Loucy (cell line): Measurements from ENCODE around the gene PTPRN2.

ENCODE experiments used
- H2AFZ ChIP-seq: fragments of 200-600 bp; sonication (generic); 2 replicates; pipeline ENCODE4 v1.6.0; 2016; ENCODE audit warnings: antibody characterized with exemption, mild to moderate bottlenecking, low read length, moderate library complexity
- H3F3A ChIP-seq: fragments of 200-600 bp; 2 replicates; pipeline ENCODE4 v1.6.0; 2016; ENCODE audit warnings: antibody characterized with exemption, low read depth, mild to moderate bottlenecking
- H3K27me3 ChIP-seq: fragments of 200-600 bp; sonication (generic); 2 replicates; pipeline ENCODE4 v1.6.1; 2014; ENCODE audit warnings: low read length, mild to moderate bottlenecking; ENCODE audit not compliant: insufficient read depth, poor library complexity, severe bottlenecking
- H3K36me3 ChIP-seq: fragments of 200-600 bp; sonication (generic); 2 replicates; pipeline ENCODE4 v1.6.1; 2016; ENCODE audit warnings: low read length; ENCODE audit not compliant: insufficient read depth
- H3K4me1 ChIP-seq: fragments of 200-600 bp; sonication (generic); 2 replicates; pipeline ENCODE4 v1.5.1; 2014; ENCODE audit warnings: low read length, mild to moderate bottlenecking; ENCODE audit not compliant: insufficient read depth, poor library complexity, severe bottlenecking
- H3K4me2 ChIP-seq: fragments of 200-600 bp; sonication (generic); 2 replicates; pipeline ENCODE4 v1.6.0; 2014; ENCODE audit warnings: antibody characterized with exemption, low read length, low read depth, mild to moderate bottlenecking; ENCODE audit not compliant: poor library complexity, severe bottlenecking
- H3K4me3 ChIP-seq: fragments of 200-600 bp; sonication (generic); 2 replicates; pipeline ENCODE4 v1.5.1; 2014; ENCODE audit warnings: low read length, mild to moderate bottlenecking, mixed read lengths; ENCODE audit not compliant: poor library complexity, severe bottlenecking
- H3K79me2 ChIP-seq: fragments of 200-600 bp; sonication (generic); 2 replicates; pipeline ENCODE4 v1.6.1; 2014; ENCODE audit warnings: low read length; ENCODE audit not compliant: insufficient read depth
- H3K9ac ChIP-seq: fragments of 200-600 bp; sonication (generic); 2 replicates; pipeline ENCODE4 v1.6.0; 2014; ENCODE audit warnings: mild to moderate bottlenecking, low read depth, low read length, moderate library complexity; ENCODE audit not compliant: poor library complexity, severe bottlenecking
- H3K9me2 ChIP-seq: fragments of 200-600 bp; sonication (generic); replicated peaks from 2 replicates; pipeline ENCODE4 v1.6.1; 2016; ENCODE audit warnings: low read depth, low read length, mixed read lengths
- H3K9me3 ChIP-seq: fragments of 200-600 bp; sonication (generic); 2 replicates; pipeline ENCODE4 v1.6.1; 2014; ENCODE audit warnings: mild to moderate bottlenecking, antibody characterized with exemption, low read length, low read depth; ENCODE audit not compliant: insufficient read depth
- H4K20me1 ChIP-seq: fragments of 200-600 bp; sonication (generic); 2 replicates; pipeline ENCODE4 v1.6.0; 2014; ENCODE audit warnings: antibody characterized with exemption, low read length, mild to moderate bottlenecking; ENCODE audit not compliant: insufficient read depth, poor library complexity, severe bottlenecking
- CTCF ChIP-seq: fragments of 200-600 bp; sonication (generic); conservative IDR thresholded peaks from 2 replicates; pipeline ENCODE4 v1.5.1; 2014; ENCODE audit warnings: mild to moderate bottlenecking, antibody characterized with exemption, low read length
- EZH2phosphoT487 ChIP-seq: fragments of 200-600 bp; IDR thresholded peaks from 2 replicates; pipeline ENCODE4 v1.6.1; 2018; ENCODE audit warnings: antibody characterized with exemption, mild to moderate bottlenecking, moderate library complexity, borderline replicate concordance

PTPRN2 gene

DNA sequence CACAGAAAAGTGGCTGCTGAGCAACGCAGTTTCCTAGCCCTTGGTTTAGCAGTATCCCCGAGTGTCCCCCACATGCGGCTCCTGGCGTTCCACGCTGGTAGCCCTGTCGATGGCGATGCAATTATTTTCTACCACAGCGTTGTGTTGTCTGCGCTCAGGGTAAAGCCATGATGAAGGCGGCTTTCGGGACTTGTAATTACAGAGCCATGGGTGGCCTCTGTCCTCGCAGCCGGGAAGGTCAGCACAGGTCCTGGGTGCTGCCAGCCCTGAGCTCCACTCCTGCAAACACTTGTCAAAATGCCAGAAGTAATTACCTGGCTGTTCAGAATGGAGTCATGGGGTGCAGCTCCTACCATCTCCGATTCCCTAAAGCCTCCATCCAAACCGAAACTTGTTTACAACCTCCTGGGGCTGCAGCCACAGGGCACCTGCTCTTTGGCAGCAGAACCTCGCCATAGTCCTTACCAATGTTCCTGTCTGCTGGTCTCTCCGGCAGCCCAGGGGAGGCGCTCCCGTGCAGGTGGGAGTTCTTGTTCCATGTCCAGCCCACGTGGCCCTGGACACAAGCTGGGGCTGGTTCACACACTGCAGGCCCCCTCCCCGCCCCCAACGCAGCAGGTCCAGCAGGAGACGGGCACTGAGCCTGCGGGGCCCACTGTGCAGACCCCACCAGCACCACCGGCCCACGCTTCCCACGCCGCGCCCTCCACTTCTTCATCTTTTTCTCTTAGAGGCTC, 512.6 kb downstream of the PTPRN2 start:
- no peak for TF ChIP-seq EZH2phosphoT487
- no peak for TF ChIP-seq CTCF
- no peaks in the 10 kb centered on the region for H3K27me3 ChIP-seq
- no peaks in the 10 kb centered on the region for H3K4me1 ChIP-seq
- H3K36me3 ChIP-seq: no peaks in the 10 kb centered on the region
- no peak overlapping the region for H3K4me3 ChIP-seq
- no peaks in the 10 kb centered on the region for H3K79me2 ChIP-seq
- H4K20me1 ChIP-seq: no peaks in the 10 kb centered on the region
- no peak overlapping the region for H3K9ac ChIP-seq
- peaks cover 8% of the 10 kb centered on the region; the same call in 1 of the 2 replicates for H3K9me3 ChIP-seq
- no peak overlapping the region for H2AFZ ChIP-seq
- H3K4me2 ChIP-seq: no peak overlapping the region
- no peaks in the 10 kb centered on the region for H3F3A ChIP-seq
- H3K9me2 ChIP-seq: no peaks in the 10 kb centered on the region

DNA sequence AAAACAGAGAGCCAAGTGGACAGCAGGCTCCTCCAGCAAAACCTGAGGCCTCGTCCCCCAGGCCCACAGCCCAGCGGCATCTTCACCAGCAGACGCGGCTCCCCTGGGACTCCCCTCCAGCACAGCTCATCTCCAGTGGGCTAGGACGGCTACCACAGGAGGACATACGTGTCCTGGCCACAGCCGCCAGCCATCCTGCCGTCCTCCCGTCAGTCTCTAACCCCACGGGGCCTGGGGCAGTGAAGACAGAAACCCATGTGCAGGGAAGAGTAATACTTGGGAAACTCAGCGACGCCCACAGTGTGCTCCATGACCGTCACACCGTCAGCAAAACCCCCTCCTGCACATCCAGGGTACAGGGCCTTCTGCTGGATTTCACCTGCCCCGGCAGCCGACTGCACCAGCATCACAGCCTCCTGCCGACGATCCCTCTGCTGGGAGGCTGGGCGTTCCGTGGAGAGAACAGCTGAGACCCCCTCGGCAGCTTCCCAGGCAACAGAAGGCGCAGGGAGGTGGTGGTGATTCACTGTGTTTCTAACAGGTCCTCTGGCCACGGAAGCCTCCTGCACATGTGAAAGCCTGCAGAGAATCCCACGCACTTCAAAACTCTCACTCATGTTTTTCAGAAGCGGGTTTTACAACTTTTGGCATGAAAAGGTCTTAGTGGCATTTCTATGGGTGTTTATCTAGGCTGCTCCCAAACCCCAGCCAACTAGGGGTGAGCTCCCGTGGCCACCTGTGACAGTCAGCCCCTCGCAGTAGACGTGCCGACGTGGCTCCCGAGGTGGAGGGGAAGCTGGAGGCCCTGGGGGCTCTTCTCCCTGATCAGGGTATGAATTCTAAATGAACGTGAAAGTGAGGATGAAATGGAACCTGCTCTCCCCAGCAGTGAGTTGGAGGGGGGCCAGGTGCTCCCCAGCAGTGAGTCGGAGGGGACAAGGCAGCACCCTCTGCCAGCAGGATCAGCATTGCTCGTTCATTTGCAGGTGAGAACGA, 513.5 kb downstream of the PTPRN2 start:
- Histone ChIP-seq H3K9me2 (no peaks in the 10 kb centered on the region), H3K36me3 (no peaks in the 10 kb centered on the region), H3K9me3 (peaks cover 14% of the 10 kb centered on the region; the same call in 1 of the 2 replicates), H3K4me1 (no peaks in the 10 kb centered on the region), H3K27me3 (no peaks in the 10 kb centered on the region), H3F3A (no peaks in the 10 kb centered on the region), H3K4me2 (no peak overlapping the region), H3K9ac (no peak overlapping the region), H3K79me2 (no peaks in the 10 kb centered on the region), H3K4me3 (no peak overlapping the region), H4K20me1 (no peaks in the 10 kb centered on the region), H2AFZ (no peak overlapping the region)
- TF ChIP-seq EZH2phosphoT487: no peak
- no peak for TF ChIP-seq CTCF

DNA sequence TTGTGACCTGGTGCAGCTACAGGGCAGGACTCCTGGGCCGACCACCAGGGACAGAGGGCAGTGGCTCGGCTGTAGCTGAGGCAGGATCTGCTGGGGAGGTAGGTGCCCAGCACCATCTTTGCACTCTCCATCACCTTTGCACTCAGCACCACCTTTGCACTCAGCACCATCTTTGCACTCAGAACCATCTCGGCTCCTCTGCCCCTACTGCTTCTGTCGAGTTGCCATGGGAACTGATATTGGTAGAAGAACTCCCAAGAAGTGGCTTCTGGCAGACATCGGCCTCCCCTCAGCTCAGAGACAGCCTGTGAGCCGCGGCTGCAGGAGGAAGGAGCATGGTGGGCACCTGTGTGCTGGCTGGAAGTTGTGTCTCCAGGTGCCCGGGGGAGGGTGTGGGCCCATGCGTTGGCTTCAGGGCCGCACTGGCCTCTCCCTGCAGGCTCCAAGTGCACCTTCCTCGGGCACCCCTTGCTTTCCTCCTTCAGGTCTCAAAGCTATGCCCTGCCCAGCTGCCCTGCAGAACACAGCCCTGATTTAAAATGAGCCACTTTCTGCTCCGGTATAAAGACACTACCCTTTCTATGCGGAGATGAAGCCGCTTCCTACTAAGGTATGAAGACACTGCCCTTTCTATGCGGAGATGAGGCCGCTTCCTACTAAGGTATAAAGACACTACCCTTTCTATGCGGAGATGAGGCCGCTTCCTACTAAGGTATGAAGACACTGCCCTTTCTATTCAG, 514.5 kb downstream of the PTPRN2 start:
- Histone ChIP-seq H3K79me2 (no peaks in the 10 kb centered on the region), H3K9me3 (peaks cover 14% of the 10 kb centered on the region; the same call in 1 of the 2 replicates), H3K9me2 (no peaks in the 10 kb centered on the region), H2AFZ (no peak overlapping the region), H3K36me3 (no peaks in the 10 kb centered on the region), H3K4me3 (no peak overlapping the region), H4K20me1 (no peaks in the 10 kb centered on the region), H3K4me2 (no peak overlapping the region), H3K9ac (no peak overlapping the region), H3K4me1 (no peaks in the 10 kb centered on the region), H3K27me3 (no peaks in the 10 kb centered on the region), H3F3A (no peaks in the 10 kb centered on the region)
- TF ChIP-seq CTCF (no peak), EZH2phosphoT487 (no peak)
